HepG2 (cell line): ENCODE measurements around the gene PCDHGA2. TPM values are rescaled to one million over a fixed set of nuclear protein-coding genes. Genes with fewer than 3 reads are reported as not detected.

Experiments used
- ATAC-seq: fragments of 200-7000 bp; cut with Tn5 transposase; 3 replicates; pipeline ENCODE4 v1.9.1; 2020; ENCODE audit warnings: mild to moderate bottlenecking, moderate library complexity
- BruUV-seq: library from RNA; stranded (reverse); fragments of 400-500 nt; replicated peaks from 2 replicates; lab custom pipeline; 2021; lab: Mats Ljungman, UMichigan
- CTCF ChIA-PET: fragments of 300-600 bp; formaldehyde crosslinking; extraction: SDS; loops from one replicate; lab custom pipeline; 2021; ENCODE audit warnings: low total read pairs, inconsistent platforms, low intra/inter-chr PET ratio; lab: Yijun Ruan, JAX
- POLR2A ChIA-PET: fragments of 350-600 bp; sonication (Branson Sonifier 250); formaldehyde crosslinking; loops from one replicate; lab custom pipeline; 2020; ENCODE audit warnings: antibody characterized with exemption, inconsistent platforms; lab: Yijun Ruan, JAX
- DNase-seq: peaks from one replicate; pipeline ENCODE4 v3.0.0-alpha.2; 2015; ENCODE audit warnings: low spot score
- FAIRE-seq: peaks from 3 replicates; lab custom pipeline; 2011; peaks lifted over from hg19 to GRCh38; lab: Jason Lieb, UNC
- H2AFZ ChIP-seq: one replicate; pipeline ENCODE4 v1.6.1; 2011; ENCODE audit warnings: low read length, inconsistent platforms
- H3K27ac ChIP-seq: fragments of 300-600 bp; 3 replicates; pipeline ENCODE4 v1.8.0; 2011; ENCODE audit warnings: mixed run types, mild to moderate bottlenecking, mixed read lengths, low read length, inconsistent platforms; ENCODE audit not compliant: insufficient read depth; ENCODE audit errors: extremely low read length
- H3K27me3 ChIP-seq, 2 experiments: fragments of 200-600 bp in 1 of 2; 2 replicates in 1 of 2; 3 replicates in 1 of 2; pipeline versions ENCODE4 v1.6.0 to v1.8.0; 2011; ENCODE audit warnings: low read length in 2 of 2, mild to moderate bottlenecking in 2 of 2, moderate library complexity in 2 of 2, inconsistent platforms in 1 of 2; ENCODE audit not compliant: insufficient read depth in 2 of 2, control insufficient read depth in 1 of 2
- H3K36me3 ChIP-seq, 2 experiments: fragments of 200-600 bp in 1 of 2; replicated peaks in 1 of 2; 2 replicates in 1 of 2; 3 replicates in 1 of 2; pipeline versions ENCODE4 v1.5.1 to v1.8.0; 2011; ENCODE audit warnings: low read length in 2 of 2, inconsistent platforms in 1 of 2; ENCODE audit not compliant: insufficient read depth in 2 of 2, control insufficient read depth in 1 of 2
- H3K4me1 ChIP-seq: 2 replicates; pipeline ENCODE4 v1.5.1; 2012; ENCODE audit warnings: low read length, inconsistent platforms; ENCODE audit not compliant: insufficient read depth
- H3K4me2 ChIP-seq: 2 replicates; pipeline ENCODE4 v1.6.0; 2011; ENCODE audit warnings: low read depth, low read length, inconsistent platforms
- H3K4me3 ChIP-seq, 3 experiments: fragments of 200-600 bp in 1 of 3; sonication (generic), shearing (Covaris generic) in 1 of 3; replicated peaks in 1 of 3; 2 replicates each; pipeline ENCODE4 v1.5.1; 2011 to 2016; ENCODE audit warnings: low read length in 3 of 3, inconsistent platforms in 2 of 3, low read depth in 2 of 3, mild to moderate bottlenecking in 2 of 3, control low read depth in 1 of 3, mixed read lengths in 1 of 3; ENCODE audit not compliant: insufficient read depth in 1 of 3
- H3K79me2 ChIP-seq: one replicate; pipeline ENCODE4 v1.6.1; 2011; ENCODE audit warnings: low read length, inconsistent platforms; ENCODE audit not compliant: insufficient read depth
- H3K9ac ChIP-seq: 2 replicates; pipeline ENCODE4 v1.6.0; 2011; ENCODE audit warnings: mild to moderate bottlenecking, low read depth, low read length, inconsistent platforms; ENCODE audit not compliant: insufficient read depth
- H3K9me3 ChIP-seq: 2 replicates; pipeline ENCODE4 v1.5.1; 2012; ENCODE audit warnings: mild to moderate bottlenecking, low read length
- H4K20me1 ChIP-seq: 2 replicates; pipeline ENCODE4 v1.6.0; 2011; ENCODE audit warnings: inconsistent platforms, mild to moderate bottlenecking, low read length, moderate library complexity; ENCODE audit not compliant: insufficient read depth
- AGO1 ChIP-seq: fragments of 200-400 bp; formaldehyde crosslinking; IDR thresholded peaks from 2 replicates; pipeline ENCODE4 v1.6.1; 2017; ENCODE audit warnings: mild to moderate bottlenecking, low read depth, low read length, moderate library complexity; ENCODE audit not compliant: poor library complexity, severe bottlenecking
- MYPOP ChIP-seq: sonication (generic); formaldehyde crosslinking; IDR thresholded peaks from 2 replicates; pipeline ENCODE4 v1.8.1; 2023; ENCODE audit warnings: mild to moderate bottlenecking, moderate library complexity, missing genetic modification reagents
- NFIC ChIP-seq: IDR thresholded peaks from 2 replicates; pipeline ENCODE4 v1.6.1; 2012; ENCODE audit warnings: mild to moderate bottlenecking, low read length, inconsistent platforms
- RFXAP ChIP-seq: sonication (generic); formaldehyde crosslinking; IDR thresholded peaks from 2 replicates; pipeline ENCODE4 v1.4.0; 2020; ENCODE audit warnings: missing genetic modification reagents, borderline replicate concordance
- SMC3 ChIP-seq: IDR thresholded peaks from 2 replicates; pipeline ENCODE4 v1.6.1; 2011; ENCODE audit warnings: low read length, improper control_type of control experiment
- USF2 ChIP-seq, 2 experiments: sonication (generic) in 1 of 2; formaldehyde crosslinking in 1 of 2; IDR thresholded peaks; 2 replicates each; pipeline versions ENCODE4 v1.5.1 to v1.6.1; 2011 to 2020; ENCODE audit warnings: borderline replicate concordance in 1 of 2, low read depth in 1 of 2, low read length in 1 of 2, mild to moderate bottlenecking in 1 of 2, missing genetic modification reagents in 1 of 2, moderate library complexity in 1 of 2
- ZFP36 ChIP-seq: fragments of 150-350 bp; IDR thresholded peaks from 2 replicates; pipeline ENCODE4 v1.6.1; 2018; ENCODE audit warnings: borderline replicate concordance, low read length, low read depth; ENCODE audit not compliant: partially characterized antibody
- WGBS: methylation state at CpG from one replicate; pipeline ENCODE4 v1.1.6; 2017; ENCODE audit warnings: low lambda C conversion rate; 5-methylcytosine and 5-hydroxymethylcytosine counted together
- in situ Hi-C: cut with HindIII; loops from 2 replicates; pipeline ENCODE4 v1.10.0; 2017; ENCODE audit warnings: low pct_unique_long_range_greater_than_20kb; ENCODE audit not compliant: extremely low pct_ligation_motif_present
- intact Hi-C: fragments of 100-400 bp; cut with micrococcal nuclease; formaldehyde crosslinking; loops from one replicate; pipeline ENCODE4 v1.10.0; 2022; ENCODE audit not compliant: unreplicated experiment
- polyA plus RNA-seq, 8 experiments: library from polyadenylated mRNA; depleted of rRNA in 3 of 8; stranded (reverse) in 7 of 8; unstranded in 1 of 8; fragments of >200 nt; fragmentation: Illumina TruSeq in 4 of 8; extraction: Trizol in 4 of 8; gene quantifications; 2 replicates each; pipeline versions ENCODE4 v1.2.1 to v1.2.3, GENCODE V29; 2011 to 2016; ENCODE audit warnings: low read depth in 4 of 8, missing spikeins in 1 of 8, mixed read lengths in 1 of 8; ENCODE audit not compliant: insufficient read depth in 1 of 8
- total RNA-seq, 5 experiments: library from RNA; depleted of rRNA; stranded (reverse); fragments of >200 nt; fragmentation: Illumina TruSeq; extraction: Trizol; gene quantifications; 2 replicates each; pipeline ENCODE4 v1.2.3, GENCODE V29; 2016; ENCODE audit warnings: low read depth in 1 of 5

PCDHGA2 gene
- total and polyA plus RNA-seq, 2 of the 13 experiments (the other 11 are each of a cell fraction or from before 2014, with no cell fraction given): 0.04 to 0.11 TPM

GRCh38 chr5:141359790-141360426, 21.3 kb downstream of the PCDHGA2 start, which contains the start of gene PCDHGB2 (continued):
- TF ChIP-seq SMC3: peak; percentile 32; the same call in 1 of the 2 replicates
- TF ChIP-seq USF2 (IDR thresholded peaks at IDR 0.05; ENCODE audit: low read depth, low read length): no peak
- TF ChIP-seq USF2 (CRISPR knock-in tag; IDR thresholded peaks at IDR 0.05; ENCODE audit: borderline replicate concordance): no peak

GRCh38 chr5:141360685-141361084, 22.1 kb downstream of the PCDHGA2 start:
- H3K36me3 ChIP-seq: no peaks in the 10 kb centered on the region
- no peak overlapping the region for H3K9ac ChIP-seq
- H4K20me1 ChIP-seq: no peaks in the 10 kb centered on the region
- H3K4me1 ChIP-seq: no peaks in the 10 kb centered on the region
- FAIRE-seq (no peak), DNase-seq (no peak)
- peak overlapping the region in 1 of 3 experiments; percentile 63; a peak in 1 of 6 replicates for H3K4me3 ChIP-seq
- POLR2A ChIA-PET: interaction anchor here (0.8 kb wide), 1 partner anchor 203 kb away, joined by 4 read pairs; no protein-coding TSS in a partner anchor
- in situ Hi-C loops: no loop called here
- WGBS: 58% methylated on average over 13 of the region's 15 CpGs
- no peak for TF ChIP-seq RFXAP (CRISPR knock-in tag)
- no peak for TF ChIP-seq NFIC
- TF ChIP-seq ZFP36: no peak
- TF ChIP-seq MYPOP (CRISPR knock-in tag): no peak
- no peak for TF ChIP-seq AGO1
- TF ChIP-seq, all 625 proteins: peak for 0
- H3K27me3 ChIP-seq: no peaks in the 10 kb centered on the region
- ATAC-seq: no peak
- H3K79me2 ChIP-seq: no peaks in the 10 kb centered on the region
- no peak overlapping the region for H2AFZ ChIP-seq
- CTCF ChIA-PET: interaction anchor here (1.6 to 1.8 kb wide), 2 partner anchors 164 to 203 kb away, joined by 5 to 10 read pairs; no protein-coding TSS in a partner anchor
- no peak overlapping the region for H3K27ac ChIP-seq
- intact Hi-C loops: no loop called here
- H3K9me3 ChIP-seq: peaks cover 51% of the 10 kb centered on the region
- BruUV-seq: no TSS peak
- H3K4me2 ChIP-seq: peak overlapping the region; percentile 31
